ENCODE results near the gene ST6GALNAC4.
A peak's percentile ranks its signal among the peaks of the same experiment; 100 is the strongest.

The ST6GALNAC4 gene

DNA sequence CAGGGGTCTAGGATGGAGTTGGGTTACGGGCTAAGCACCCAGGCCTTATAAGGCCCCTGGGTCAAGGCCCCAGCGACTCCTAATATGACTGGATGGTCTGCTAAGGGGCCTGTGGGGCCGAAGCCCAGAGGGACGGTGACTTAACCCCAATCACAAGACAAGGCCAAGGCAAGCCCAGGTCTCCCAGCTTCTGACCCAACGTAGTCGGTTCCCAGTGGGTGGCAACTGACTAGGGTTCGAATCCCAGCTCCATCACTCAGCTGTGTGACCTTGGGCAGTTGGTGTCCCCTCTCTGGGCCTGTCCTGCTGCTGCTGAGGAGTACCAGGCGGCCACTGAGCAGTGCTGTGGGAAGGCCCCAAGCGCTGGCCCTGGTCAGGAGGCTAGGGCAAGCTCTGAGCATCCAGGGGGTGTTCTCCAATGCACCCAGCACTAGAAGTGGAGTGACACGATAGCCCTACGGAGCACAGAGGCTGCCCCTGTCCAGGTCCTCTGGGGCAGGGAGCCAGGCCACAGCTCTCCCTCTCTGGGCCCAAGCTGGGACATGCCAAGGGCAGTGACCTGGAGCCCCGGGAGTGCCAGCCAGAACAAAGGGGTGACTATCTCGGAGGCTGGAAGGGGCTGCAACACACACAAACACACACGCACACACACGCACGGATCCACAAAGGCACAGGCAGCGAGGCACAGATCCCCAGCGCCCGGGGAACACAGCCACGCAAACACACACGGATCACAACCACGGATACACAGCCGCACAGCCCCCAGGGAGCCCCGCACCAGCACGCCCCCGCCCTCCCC, 39.9 kb downstream of the ST6GALNAC4 start:
- Histone ChIP-seq H3K27me3 (no peaks in the 10 kb centered on the region), H3K9me3 (no peaks in the 10 kb centered on the region), H3K27ac (peak overlapping the region; percentile 76 to 81), H3K36me3 (peaks cover 0 to 18% (median 12%) of the 10 kb centered on the region in 3 donors), H3K4me1 (peaks cover 0 to 55% (median 53%) of the 10 kb centered on the region in 4 donors), H3K4me3 (peak overlapping the region; percentile 63 to 66)
- intact Hi-C loops (cut with DNase I; ENCODE audit: low total_unique reads): no loop called here
- no peak for DNase-seq
- TF ChIP-seq, protein P1, sequence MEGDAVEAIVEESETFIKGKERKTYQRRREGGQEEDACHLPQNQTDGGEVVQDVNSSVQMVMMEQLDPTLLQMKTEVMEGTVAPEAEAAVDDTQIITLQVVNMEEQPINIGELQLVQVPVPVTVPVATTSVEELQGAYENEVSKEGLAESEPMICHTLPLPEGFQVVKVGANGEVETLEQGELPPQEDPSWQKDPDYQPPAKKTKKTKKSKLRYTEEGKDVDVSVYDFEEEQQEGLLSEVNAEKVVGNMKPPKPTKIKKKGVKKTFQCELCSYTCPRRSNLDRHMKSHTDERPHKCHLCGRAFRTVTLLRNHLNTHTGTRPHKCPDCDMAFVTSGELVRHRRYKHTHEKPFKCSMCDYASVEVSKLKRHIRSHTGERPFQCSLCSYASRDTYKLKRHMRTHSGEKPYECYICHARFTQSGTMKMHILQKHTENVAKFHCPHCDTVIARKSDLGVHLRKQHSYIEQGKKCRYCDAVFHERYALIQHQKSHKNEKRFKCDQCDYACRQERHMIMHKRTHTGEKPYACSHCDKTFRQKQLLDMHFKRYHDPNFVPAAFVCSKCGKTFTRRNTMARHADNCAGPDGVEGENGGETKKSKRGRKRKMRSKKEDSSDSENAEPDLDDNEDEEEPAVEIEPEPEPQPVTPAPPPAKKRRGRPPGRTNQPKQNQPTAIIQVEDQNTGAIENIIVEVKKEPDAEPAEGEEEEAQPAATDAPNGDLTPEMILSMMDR (IDR thresholded peaks at IDR 0.05): no peak

DNA sequence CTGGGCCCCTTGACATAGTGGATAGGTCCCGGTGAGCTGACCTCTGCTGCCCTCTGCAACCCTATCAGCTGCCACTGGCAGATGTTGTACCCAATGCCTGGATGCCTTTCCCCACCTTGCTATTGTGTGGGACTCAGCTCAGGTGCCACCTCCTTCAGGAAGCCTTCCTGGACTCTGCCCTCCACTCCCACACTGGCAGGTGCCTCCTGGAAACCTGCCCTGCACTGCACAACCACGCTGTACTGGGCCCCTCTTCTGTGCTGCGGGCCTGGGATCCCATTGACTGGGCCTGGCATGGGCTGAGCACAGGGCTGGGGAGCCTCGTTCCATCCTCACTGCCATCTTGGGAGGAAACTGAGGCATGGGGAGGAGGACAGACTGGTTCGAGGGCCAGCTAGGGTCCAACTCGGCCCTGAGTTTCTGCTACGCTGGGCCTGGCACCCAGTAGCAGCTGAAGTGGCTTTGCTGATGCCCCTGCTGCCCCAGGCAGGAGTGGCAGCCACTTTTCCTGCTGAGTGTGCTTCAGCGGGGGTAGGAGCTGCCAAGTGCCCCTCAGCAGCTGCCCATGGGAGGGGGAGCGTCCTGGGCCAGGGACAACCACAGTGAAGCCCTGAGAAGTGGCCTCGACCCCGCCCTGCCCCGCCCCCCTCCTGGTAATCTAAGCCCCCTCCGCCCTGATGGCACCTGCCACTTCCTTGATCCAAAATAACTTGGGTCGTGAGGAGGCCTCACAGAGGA, 40.6 kb downstream of the ST6GALNAC4 start:
- Histone ChIP-seq H3K4me3 (peak overlapping the region; percentile 63 to 66), H3K36me3 (peaks cover 0 to 26% (median 18%) of the 10 kb centered on the region in 3 donors), H3K27ac (peak overlapping the region; percentile 76 to 81), H3K4me1 (peaks cover 0 to 55% (median 53%) of the 10 kb centered on the region in 4 donors), H3K27me3 (no peaks in the 10 kb centered on the region), H3K9me3 (no peaks in the 10 kb centered on the region)
- no peak for DNase-seq
- TF ChIP-seq, protein P1 (IDR thresholded peaks at IDR 0.05): no peak
- intact Hi-C loops (cut with DNase I; ENCODE audit: low total_unique reads): no loop called here

DNA sequence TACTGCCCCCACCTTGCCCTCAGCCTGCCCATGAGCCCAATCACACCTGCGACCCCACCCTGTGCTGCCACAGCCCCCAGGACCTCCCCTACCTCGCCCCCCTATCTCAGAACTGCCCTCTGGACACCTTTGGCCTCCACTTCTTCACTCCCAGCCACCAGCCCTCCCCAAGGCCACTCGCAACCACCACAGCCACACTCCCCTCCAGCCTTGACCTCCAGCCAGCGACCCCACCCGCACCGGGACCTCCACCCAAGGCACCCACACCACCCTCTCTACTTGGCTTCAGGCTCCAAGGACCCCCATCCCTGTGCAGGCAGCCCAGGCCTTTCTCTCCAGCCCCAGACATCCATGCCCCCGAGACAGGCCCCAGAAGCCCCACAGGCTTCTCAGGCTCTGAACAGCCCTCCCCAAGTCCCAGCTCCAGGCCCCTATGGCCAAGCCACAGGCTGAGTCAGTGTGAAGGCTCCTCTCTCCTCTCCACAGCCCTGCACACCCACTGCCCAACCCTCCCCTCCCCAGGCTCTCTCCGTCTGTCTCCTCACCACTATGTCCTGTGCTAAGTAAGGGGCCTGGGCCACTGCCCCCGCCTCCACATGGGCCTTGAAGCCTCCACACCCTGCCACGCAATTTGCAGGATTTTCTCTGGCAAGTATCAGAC, 41.4 kb downstream of the ST6GALNAC4 start:
- Histone ChIP-seq H3K36me3 (peaks cover 0 to 33% (median 22%) of the 10 kb centered on the region in 3 donors), H3K4me3 (no peak overlapping the region), H3K27ac (peak overlapping the region; percentile 76 to 81), H3K4me1 (peaks cover 0 to 55% (median 53%) of the 10 kb centered on the region in 4 donors), H3K9me3 (no peaks in the 10 kb centered on the region), H3K27me3 (no peaks in the 10 kb centered on the region)
- no peak for DNase-seq
- TF ChIP-seq, protein P1 (IDR thresholded peaks at IDR 0.05): no peak
- intact Hi-C loops (cut with DNase I; ENCODE audit: low total_unique reads): no loop called here

DNA sequence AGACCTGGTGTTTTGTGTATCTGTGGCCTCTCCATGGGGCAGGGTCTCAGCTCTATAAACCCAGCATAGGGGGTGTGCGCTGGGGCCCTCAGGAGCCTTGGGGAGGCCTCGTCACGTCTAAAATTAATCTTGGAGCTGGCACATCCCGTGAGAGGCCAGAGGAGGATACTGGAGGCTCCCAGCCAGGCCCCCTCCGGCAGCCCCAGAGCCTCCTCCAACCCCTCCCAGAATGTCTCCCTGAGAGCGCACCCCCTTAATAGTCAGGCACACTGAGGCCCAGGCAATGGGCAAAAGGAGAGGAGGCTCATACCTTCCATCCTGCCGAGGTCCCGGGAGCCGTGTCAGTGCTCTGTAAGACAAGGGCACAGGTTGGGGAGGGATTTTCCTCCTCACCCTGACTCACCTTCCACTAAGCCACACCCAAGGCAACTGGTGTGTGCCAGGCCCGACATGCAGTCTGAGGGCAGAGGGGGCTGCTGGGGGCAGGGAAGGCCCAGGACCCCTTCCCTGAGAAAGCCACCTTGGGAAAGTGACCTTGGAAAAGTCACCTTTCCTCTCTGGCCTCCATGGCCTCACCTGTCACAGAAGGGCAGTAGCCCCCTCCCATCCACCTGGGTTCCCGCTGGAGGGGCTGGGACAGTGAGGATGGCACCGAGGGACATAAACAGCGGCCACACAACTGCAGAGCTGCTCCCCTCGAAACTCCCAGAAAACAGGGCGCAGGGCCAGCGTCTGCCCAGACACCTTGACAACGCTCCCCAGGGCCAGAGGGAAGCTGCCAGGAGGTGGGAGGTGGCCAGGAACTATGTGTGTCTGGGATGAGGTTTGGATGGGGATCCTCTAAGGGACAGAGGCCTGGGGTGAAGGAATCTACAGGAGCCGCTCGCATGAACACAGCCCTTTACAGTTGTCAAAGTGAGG, 42.3 kb downstream of the ST6GALNAC4 start:
- H3K4me1 ChIP-seq: peaks cover 0 to 55% (median 53%) of the 10 kb centered on the region in 4 donors
- peak in 1 of 2 donors; percentile 72 for DNase-seq
- H3K9me3 ChIP-seq: no peaks in the 10 kb centered on the region
- intact Hi-C loops (cut with DNase I; ENCODE audit: low total_unique reads): loop anchor here (5.0 kb wide), 2 partner anchors 87 to 137 kb away; partner anchors contain the start of genes CDK9 and TOR2A
- H3K36me3 ChIP-seq: peaks cover 0 to 37% (median 23%) of the 10 kb centered on the region in 3 donors
- no peaks in the 10 kb centered on the region for H3K27me3 ChIP-seq
- TF ChIP-seq, protein P1 (IDR thresholded peaks at IDR 0.05): no peak
- peak overlapping the region; percentile 76 to 81 for H3K27ac ChIP-seq
- H3K4me3 ChIP-seq: peak overlapping the region; percentile 19 to 21
